Neural cell (in vitro differentiated cells): ENCODE measurements around the gene IL1RAPL2.

Experiments
- EP300 ChIP-seq: fragments of 450-650 bp; conservative IDR thresholded peaks from 2 replicates; pipeline ENCODE4 v1.6.1; 2014; ENCODE audit warnings: antibody characterized with exemption, mild to moderate bottlenecking, moderate library complexity; ENCODE audit not compliant: poor library complexity, severe bottlenecking
- TAF1 ChIP-seq: IDR thresholded peaks from 2 replicates; pipeline ENCODE4 v1.6.1; 2012; ENCODE audit warnings: low read depth

DNA sequence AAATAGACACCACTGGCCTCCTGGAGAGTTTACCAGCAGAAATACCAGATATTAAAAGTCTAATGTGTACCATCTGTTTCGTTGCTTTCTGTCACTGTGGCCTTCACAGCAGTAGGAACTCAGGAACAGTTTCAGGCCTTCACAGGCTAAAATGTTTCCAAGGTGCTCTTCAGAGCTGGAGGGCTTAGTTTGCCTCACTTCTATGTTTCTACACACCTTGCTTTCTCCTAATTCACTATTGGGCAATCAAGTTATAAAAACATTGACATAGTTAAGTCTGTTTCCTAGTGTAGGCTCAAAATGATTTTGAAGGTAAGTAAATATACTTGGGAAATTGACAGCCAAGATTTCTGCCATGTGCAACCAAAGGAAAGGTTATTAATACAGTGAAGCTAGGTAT, 395.9 kb downstream of the IL1RAPL2 start:
- TF ChIP-seq EP300 (no peak), TAF1 (no peak)
